ENCODE results near the gene CACNA2D3.

- no peak for TF ChIP-seq EZH2phosphoT487 (IDR thresholded peaks at IDR 0.05; ENCODE audit: insufficient read depth, low read depth)
- no peak for TF ChIP-seq EZH2 (IDR thresholded peaks at IDR 0.05; ENCODE audit: insufficient read depth, poor library complexity, severe bottlenecking)
These were observed 21.9 kb downstream of the CACNA2D3 start for GRCh38 chr3:54144284-54144683.
